Measurements from ENCODE around the gene SLC18B1. TPM values are rescaled to one million over a fixed set of nuclear protein-coding genes. Genes with fewer than 3 reads are reported as not detected.

The SLC18B1 gene
- total RNA-seq, 4 donors from 2014 or later = 13.4 to 42.0 (median 19.5) TPM

GRCh38 chr6:132819405-132820161 is 21.1 kb upstream of the SLC18B1 start:
- TF ChIP-seq CTCF (IDR thresholded peaks at IDR 0.05; ENCODE audit: low read depth) = no peak

DNA sequence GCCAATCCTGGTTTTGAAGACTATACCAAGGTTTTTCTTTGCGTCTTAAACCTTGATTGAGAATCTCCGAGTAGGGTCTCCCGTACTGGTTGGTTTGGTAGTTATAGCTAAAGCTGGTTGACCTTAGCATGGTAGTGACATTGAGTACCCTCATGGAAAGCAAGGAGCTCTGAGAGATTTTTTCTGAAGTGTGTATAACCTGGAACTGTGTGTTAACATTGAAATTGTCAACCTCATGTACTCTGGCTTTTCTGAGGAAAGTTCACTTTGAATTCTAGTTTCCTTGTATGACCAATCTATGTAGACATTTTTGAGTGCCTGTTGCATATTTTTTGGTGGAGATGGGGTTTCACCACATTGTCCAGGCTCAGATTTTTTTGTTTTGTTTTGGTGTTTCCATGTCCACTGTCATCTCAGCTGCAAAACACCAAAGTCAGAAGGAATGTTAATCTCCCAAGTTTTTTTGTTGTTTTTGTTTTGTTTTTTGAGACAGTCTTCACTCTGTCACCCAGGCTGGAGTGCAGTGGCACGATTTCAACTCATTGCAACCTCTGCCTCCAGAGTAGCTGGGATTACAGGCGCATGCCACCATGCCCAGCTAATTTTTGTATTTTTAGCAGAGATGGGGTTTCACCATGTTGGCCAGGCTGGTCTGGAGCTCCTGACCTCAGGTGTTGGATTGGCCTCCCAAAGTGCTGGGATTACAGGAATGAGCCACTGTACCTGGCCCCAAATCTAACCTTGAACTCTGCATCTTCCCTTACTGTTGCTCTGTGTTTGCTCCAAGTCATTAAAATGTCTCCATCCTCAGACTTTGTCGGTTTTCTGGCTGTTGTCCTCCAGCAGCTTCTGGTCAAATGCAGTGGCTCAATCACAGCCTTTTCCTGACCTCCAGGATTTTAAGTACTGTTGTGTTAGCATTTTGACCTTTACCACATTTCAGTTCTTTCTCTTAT is 20.2 kb upstream of the SLC18B1 start:
- no peak for TF ChIP-seq CTCF (IDR thresholded peaks at IDR 0.05; ENCODE audit: low read depth)

DNA sequence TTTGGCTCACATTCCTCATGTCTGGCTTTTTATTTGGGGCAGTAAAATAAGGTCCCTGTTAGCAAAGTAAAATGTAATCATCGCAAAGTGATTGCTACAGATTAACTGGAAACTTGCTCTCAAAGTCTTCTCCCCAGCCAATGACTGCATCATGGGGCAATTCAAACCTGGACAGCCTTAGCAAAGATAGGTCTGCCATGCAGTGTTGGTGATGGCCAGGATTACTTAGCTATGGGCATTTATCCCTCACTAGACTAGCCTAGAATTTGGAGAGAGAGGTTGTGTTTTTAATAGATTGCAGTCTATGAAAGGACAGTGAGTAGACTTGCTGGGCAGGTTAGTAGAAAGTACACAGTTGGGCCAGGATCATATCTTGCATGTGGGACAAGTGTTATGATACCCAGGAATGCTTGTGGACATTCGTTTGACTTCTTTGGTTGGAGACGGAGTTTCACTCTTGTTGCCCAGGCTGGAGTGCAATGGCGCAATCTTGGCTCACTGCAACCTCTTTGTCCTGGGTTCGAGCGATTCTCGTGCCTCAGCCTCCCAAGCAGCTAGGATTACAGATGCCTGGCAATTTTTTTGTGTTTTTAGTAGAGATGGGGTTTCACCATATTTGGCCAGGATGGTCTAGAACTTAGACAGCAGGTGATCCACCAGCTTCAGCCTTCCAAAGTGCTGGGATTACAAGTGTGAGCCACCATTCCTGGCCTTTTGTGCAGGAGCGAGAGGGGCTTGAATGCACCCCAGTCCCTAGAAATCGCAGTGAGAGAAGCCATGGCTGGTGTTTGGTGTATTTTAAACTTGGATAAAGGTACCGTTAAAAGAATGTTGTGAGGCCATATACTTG is 19.3 kb upstream of the SLC18B1 start:
- no peak for TF ChIP-seq CTCF (IDR thresholded peaks at IDR 0.05; ENCODE audit: low read depth)

GRCh38 chr6:132816660-132817059 is 18.2 kb upstream of the SLC18B1 start:
- TF ChIP-seq CTCF (IDR thresholded peaks at IDR 0.05; ENCODE audit: low read depth) = no peak

GRCh38 chr6:132814716-132815570 is 16.5 kb upstream of the SLC18B1 start:
- no peak for TF ChIP-seq CTCF (IDR thresholded peaks at IDR 0.05; ENCODE audit: low read depth)

DNA sequence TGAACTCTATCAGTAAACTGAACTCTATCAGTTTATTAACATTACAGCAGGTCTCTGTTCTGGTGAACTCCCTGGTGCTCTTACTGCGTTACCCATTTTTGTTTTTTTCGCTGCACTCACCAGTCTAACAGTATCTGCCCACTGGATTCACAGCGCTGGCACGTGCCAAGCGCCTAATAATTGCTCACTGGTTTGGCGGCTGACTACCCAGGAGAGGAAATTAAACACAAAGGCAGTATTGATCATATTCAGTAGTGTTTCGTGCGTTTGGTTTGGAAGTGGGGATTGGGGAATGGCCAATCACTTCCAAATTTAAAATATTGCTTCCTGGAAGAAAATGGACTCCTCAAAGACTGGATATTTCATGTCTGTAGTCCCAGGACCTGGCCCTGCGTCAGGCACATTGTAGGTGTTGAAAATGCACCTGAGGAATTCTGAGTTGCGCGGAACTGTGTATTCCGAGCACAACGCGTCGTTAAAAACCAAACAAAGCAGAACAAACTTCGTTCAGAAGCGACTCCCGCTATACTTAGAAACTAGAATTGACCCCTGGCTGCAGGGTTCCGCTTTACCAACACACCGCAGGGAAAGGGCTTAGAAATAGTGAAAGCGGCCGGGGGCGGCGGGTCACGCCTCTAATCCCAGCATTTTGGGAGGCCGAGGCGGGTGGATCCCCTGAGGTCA is 14.9 kb upstream of the SLC18B1 start:
- no peak for TF ChIP-seq CTCF (IDR thresholded peaks at IDR 0.05; ENCODE audit: low read depth)

Data from subcutaneous adipose tissue (tissue), 4 donors.